Osteocyte (in vitro differentiated cells): ENCODE data around the gene ADAMTS10. TPM values are rescaled to one million over a fixed set of nuclear protein-coding genes. Genes with fewer than 3 reads are reported as not detected.
"Not testable (repeated sequence)": the region's sequence is repeated elsewhere in the genome, so short reads cannot be mapped to it uniquely, and the experiment has no call there.

Experiments used
- DNase-seq: peaks from one replicate; pipeline ENCODE4 v3.0.0; 2021; ENCODE audit warnings: mixed read lengths; ENCODE audit not compliant: unreplicated experiment; ENCODE audit errors: extremely low spot score
- H3K27ac Mint-ChIP-seq: one replicate; pipeline ENCODE4 v1.8.0; 2021; ENCODE audit warnings: mild to moderate bottlenecking, mixed read lengths; ENCODE audit not compliant: unreplicated experiment
- H3K27me3 Mint-ChIP-seq: one replicate; pipeline ENCODE4 v1.8.0; 2021; ENCODE audit warnings: mixed read lengths; ENCODE audit not compliant: unreplicated experiment
- H3K36me3 Mint-ChIP-seq: one replicate; pipeline ENCODE4 v1.8.0; 2021; ENCODE audit warnings: mixed read lengths; ENCODE audit not compliant: unreplicated experiment
- H3K4me1 Mint-ChIP-seq: one replicate; pipeline ENCODE4 v1.8.0; 2021; ENCODE audit warnings: mixed read lengths; ENCODE audit not compliant: unreplicated experiment
- H3K4me3 Mint-ChIP-seq: one replicate; pipeline ENCODE4 v1.8.0; 2021; ENCODE audit warnings: mild to moderate bottlenecking, moderate library complexity, mixed read lengths; ENCODE audit not compliant: unreplicated experiment
- H3K9me3 Mint-ChIP-seq: one replicate; pipeline ENCODE4 v1.8.0; 2021; ENCODE audit warnings: mixed read lengths; ENCODE audit not compliant: unreplicated experiment
- total RNA-seq: library from RNA; stranded (reverse); gene quantifications from 2 replicates; pipeline ENCODE4 v1.2.1, GENCODE V29; 2021
- TF ChIP-seq, protein P1 (sequence below): fragments of 200-600 bp; sonication (generic); IDR thresholded peaks from 2 replicates; pipeline ENCODE4 v1.5.0; 2021; ENCODE audit warnings: antibody characterized with exemption, mild to moderate bottlenecking, moderate library complexity

Gene ADAMTS10
- total RNA-seq, 1 donor from 2014 or later, result 96.2 TPM

DNA sequence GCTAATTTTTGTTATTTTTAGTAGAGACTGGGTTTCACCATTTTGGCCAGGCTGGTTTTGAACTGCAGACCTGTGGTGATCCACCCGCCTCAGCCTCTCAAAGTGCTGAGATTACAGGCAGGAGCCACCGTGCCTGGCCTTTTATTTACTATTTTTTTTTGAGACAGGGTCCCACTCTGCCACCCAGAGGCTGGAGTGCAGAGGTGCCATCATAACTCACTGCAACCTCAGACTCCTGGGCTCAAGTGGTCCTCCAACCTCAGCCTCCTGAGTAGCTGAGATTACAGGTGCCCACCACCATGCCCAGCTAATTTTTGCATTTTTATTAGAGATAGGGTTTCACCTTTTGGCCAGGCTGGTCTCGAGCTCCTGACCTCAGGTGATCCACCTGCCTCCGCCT is 12.4 kb upstream of the ADAMTS10 start:
- not testable (repeated sequence) for H3K4me1 Mint-ChIP-seq, H3K27ac Mint-ChIP-seq, DNase-seq, H3K4me3 Mint-ChIP-seq, H3K36me3 Mint-ChIP-seq, H3K9me3 Mint-ChIP-seq, H3K27me3 Mint-ChIP-seq
- TF ChIP-seq, protein P1, sequence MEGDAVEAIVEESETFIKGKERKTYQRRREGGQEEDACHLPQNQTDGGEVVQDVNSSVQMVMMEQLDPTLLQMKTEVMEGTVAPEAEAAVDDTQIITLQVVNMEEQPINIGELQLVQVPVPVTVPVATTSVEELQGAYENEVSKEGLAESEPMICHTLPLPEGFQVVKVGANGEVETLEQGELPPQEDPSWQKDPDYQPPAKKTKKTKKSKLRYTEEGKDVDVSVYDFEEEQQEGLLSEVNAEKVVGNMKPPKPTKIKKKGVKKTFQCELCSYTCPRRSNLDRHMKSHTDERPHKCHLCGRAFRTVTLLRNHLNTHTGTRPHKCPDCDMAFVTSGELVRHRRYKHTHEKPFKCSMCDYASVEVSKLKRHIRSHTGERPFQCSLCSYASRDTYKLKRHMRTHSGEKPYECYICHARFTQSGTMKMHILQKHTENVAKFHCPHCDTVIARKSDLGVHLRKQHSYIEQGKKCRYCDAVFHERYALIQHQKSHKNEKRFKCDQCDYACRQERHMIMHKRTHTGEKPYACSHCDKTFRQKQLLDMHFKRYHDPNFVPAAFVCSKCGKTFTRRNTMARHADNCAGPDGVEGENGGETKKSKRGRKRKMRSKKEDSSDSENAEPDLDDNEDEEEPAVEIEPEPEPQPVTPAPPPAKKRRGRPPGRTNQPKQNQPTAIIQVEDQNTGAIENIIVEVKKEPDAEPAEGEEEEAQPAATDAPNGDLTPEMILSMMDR, result peak; percentile 45

DNA sequence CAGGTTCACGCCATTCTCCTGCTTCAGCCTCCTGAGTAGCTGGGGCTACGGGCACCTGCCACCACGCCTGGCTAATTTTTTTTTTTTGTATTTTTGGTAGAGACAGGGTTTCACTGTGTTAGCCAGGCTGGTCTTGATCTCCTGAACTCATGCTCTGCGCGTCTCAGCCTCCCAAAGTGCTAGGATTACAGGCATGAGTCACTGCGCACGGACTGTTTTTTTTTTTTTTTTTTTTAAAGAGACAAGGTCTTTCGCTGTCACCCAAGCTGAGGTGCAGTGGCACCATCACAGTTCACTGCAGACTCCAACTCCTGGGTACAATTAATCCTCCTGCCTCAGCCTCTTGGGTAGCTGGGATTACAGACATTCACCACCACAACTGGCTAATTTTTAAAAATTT is 8.2 kb upstream of the ADAMTS10 start:
- DNase-seq, result no peak
- Mint-ChIP-seq H3K27me3 (peaks cover 9% of the 10 kb centered on the region), H3K9me3 (no peaks in the 10 kb centered on the region), H3K4me3 (no peak overlapping the region), H3K27ac (no peak overlapping the region), H3K36me3 (no peaks in the 10 kb centered on the region), H3K4me1 (peaks cover 16% of the 10 kb centered on the region)
- TF ChIP-seq, protein P1, result no peak

DNA sequence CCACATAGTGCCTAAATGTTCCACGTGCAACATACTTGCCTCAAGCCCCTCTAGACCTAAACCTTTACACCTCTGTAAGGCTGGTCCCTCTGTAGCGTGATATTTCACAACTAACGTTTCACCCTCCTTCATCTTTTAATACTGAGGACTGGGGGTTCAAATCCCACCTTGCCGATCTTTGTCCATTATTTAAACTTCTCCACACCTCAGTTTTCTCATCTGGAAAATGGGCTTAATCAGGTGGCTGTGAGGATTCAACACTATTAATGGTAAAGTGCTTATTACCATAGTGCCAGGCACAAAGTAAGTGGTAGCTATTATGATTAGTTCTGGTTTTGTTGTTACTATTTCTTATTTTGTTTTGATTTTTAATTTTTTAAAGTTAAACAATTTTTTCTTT is 7.5 kb upstream of the ADAMTS10 start:
- Mint-ChIP-seq H3K9me3 (no peaks in the 10 kb centered on the region), H3K4me1 (peaks cover 16% of the 10 kb centered on the region), H3K36me3 (no peaks in the 10 kb centered on the region)

DNA sequence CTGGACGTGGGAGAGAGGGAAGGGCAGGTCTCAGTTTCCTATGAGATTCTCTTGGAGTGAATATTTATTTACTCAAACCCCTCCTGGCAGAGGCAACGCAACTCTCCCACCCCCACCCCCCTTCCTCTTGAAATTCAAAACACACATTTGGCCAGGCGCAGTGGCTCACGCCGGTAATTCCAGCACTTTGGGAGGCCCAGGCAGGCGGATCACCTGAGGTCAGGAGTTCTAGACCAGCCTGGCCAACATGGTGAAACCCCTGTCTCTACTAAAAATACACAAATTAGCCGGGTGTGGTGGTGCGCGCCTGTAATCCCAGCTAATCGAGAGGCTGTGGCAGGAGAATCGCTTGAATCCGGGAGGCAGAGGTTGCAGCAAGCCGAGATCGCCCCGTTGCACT is 6.8 kb upstream of the ADAMTS10 start:
- H3K4me3 Mint-ChIP-seq, DNase-seq, H3K27me3 Mint-ChIP-seq, H3K9me3 Mint-ChIP-seq, H3K27ac Mint-ChIP-seq, H3K36me3 Mint-ChIP-seq: not testable (repeated sequence)
- H3K4me1 Mint-ChIP-seq, result peaks cover 17% of the 10 kb centered on the region

More for the DNA sequence above, 7.5 kb upstream of the ADAMTS10 start:
- DNase-seq, result no peak
- TF ChIP-seq, protein P1, result no peak
- H3K27me3 Mint-ChIP-seq, result peaks cover 9% of the 10 kb centered on the region
- H3K4me3 Mint-ChIP-seq, result no peak overlapping the region
- H3K27ac Mint-ChIP-seq, result no peak overlapping the region

DNA sequence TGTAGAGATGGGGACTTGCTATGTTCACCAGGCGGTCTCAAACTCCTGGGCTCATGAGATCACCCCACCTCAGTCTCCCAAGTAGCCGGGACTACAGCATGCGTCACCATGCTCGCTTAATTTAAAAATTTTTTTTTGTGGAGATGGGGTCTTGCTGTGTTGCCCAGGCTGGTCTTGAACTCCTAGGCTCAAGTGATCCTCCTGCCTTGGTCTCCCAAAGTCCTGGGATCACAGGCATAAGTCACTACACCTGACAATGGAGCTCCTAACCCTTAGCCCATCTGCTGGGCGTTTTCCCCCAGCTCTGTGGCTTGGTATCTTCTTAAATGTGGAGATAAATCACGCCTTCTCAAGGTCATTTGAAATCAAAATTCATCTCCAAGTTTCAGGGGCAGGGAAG is 6.3 kb upstream of the ADAMTS10 start:
- H3K27ac Mint-ChIP-seq, result no peak overlapping the region
- TF ChIP-seq, protein P1, result no peak
- peaks cover 21% of the 10 kb centered on the region for H3K4me1 Mint-ChIP-seq
- no peak overlapping the region for H3K4me3 Mint-ChIP-seq
- no peaks in the 10 kb centered on the region for H3K36me3 Mint-ChIP-seq
- DNase-seq, result no peak
- peaks cover 9% of the 10 kb centered on the region for H3K27me3 Mint-ChIP-seq
- no peaks in the 10 kb centered on the region for H3K9me3 Mint-ChIP-seq
